ENCODE data around the gene LIAS. TPM values are rescaled to one million over a fixed set of nuclear protein-coding genes. Genes with fewer than 3 reads are reported as not detected.

LIAS gene
- total RNA-seq, 1 experiment from 2014 or later, result 23.5 TPM

DNA sequence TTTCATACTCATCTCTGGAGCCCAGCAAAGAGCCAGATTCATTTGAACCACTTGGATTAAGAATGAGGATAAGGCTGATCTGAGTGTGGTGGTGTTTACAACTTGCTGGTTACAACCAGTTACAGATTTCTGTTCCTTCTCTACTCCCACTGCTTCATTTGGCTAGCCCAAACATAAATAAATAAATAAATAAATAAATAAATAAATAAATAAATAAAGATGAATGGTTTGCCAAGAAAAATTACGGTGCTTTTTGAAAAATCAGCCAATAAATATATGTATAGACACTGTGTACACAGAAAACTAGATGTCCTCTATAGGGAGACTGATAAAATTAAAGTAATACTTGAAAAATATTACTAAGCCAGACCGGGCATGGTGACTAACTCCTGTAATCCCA is 17.3 kb upstream of the LIAS start (continued):
- TF ChIP-seq, protein P1, sequence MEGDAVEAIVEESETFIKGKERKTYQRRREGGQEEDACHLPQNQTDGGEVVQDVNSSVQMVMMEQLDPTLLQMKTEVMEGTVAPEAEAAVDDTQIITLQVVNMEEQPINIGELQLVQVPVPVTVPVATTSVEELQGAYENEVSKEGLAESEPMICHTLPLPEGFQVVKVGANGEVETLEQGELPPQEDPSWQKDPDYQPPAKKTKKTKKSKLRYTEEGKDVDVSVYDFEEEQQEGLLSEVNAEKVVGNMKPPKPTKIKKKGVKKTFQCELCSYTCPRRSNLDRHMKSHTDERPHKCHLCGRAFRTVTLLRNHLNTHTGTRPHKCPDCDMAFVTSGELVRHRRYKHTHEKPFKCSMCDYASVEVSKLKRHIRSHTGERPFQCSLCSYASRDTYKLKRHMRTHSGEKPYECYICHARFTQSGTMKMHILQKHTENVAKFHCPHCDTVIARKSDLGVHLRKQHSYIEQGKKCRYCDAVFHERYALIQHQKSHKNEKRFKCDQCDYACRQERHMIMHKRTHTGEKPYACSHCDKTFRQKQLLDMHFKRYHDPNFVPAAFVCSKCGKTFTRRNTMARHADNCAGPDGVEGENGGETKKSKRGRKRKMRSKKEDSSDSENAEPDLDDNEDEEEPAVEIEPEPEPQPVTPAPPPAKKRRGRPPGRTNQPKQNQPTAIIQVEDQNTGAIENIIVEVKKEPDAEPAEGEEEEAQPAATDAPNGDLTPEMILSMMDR (IDR thresholded peaks at IDR 0.05 in 2 of 3, conservative IDR thresholded peaks at IDR 0.05 in 1 of 3; ENCODE audit: borderline replicate concordance in 1 of 3, insufficient read depth in 1 of 3, low read depth in 2 of 3, low read length in 2 of 3), result no peak
- TF ChIP-seq SP1 (IDR thresholded peaks at IDR 0.05; ENCODE audit: low read depth), result no peak
- no peak for TF ChIP-seq CBX3 (IDR thresholded peaks at IDR 0.05; ENCODE audit: low read depth)
- TF ChIP-seq EGR1 (IDR thresholded peaks at IDR 0.05; ENCODE audit: low read depth), result no peak
- no peak for TF ChIP-seq POLR2AphosphoS5 (IDR thresholded peaks at IDR 0.05; ENCODE audit: low read depth, low read length)
- no peak for TF ChIP-seq ELF1 (IDR thresholded peaks at IDR 0.05; ENCODE audit: borderline replicate concordance, low read depth)
- TF ChIP-seq, protein P2, sequence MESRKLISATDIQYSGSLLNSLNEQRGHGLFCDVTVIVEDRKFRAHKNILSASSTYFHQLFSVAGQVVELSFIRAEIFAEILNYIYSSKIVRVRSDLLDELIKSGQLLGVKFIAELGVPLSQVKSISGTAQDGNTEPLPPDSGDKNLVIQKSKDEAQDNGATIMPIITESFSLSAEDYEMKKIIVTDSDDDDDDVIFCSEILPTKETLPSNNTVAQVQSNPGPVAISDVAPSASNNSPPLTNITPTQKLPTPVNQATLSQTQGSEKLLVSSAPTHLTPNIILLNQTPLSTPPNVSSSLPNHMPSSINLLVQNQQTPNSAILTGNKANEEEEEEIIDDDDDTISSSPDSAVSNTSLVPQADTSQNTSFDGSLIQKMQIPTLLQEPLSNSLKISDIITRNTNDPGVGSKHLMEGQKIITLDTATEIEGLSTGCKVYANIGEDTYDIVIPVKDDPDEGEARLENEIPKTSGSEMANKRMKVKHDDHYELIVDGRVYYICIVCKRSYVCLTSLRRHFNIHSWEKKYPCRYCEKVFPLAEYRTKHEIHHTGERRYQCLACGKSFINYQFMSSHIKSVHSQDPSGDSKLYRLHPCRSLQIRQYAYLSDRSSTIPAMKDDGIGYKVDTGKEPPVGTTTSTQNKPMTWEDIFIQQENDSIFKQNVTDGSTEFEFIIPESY (IDR thresholded peaks at IDR 0.05; ENCODE audit: extremely low read depth, insufficient replicate concordance, low read length), result no peak
- TF ChIP-seq, protein P3, sequence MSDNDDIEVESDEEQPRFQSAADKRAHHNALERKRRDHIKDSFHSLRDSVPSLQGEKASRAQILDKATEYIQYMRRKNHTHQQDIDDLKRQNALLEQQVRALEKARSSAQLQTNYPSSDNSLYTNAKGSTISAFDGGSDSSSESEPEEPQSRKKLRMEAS (IDR thresholded peaks at IDR 0.05), result no peak
- no peak for TF ChIP-seq ZFX (IDR thresholded peaks at IDR 0.05)
- TF ChIP-seq ZNF274 (IDR thresholded peaks at IDR 0.05; ENCODE audit: low read depth, low read length), result no peak

DNA sequence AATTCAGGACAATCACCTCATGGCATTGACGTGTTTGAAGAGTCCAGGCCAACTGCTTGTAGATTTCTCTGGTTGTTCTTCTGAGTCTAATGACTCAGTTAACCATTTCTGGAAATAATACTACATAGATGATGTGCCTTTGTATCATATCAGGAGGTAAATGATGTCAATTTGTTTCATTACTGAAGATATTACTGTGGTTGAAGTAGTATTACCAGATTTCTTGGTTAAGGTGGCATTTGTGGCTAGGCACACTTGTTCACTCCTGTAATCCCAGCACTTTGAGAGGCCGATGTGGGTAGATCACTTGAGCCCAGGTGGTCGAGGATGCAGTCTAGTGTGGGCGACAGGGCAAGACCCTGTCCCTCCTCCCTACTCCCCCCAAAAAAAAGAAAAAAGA is 15.9 kb upstream of the LIAS start:
- POLR2A ChIA-PET, result interaction anchor here (0.7 kb wide), 1 partner anchor 9 kb away, joined by 4 read pairs; no protein-coding TSS in a partner anchor
- Histone ChIP-seq H3K4me3 (replicated peaks in 1 of 2; ENCODE audit: low read depth in 1 of 2, low read length in 2 of 2) (no peak overlapping the region), H4K20me1 (ENCODE audit: insufficient read depth) (no peaks in the 10 kb centered on the region), H3K4me2 (ENCODE audit: low read length) (no peak overlapping the region), H3K27ac (ENCODE audit: low read depth, low read length) (no peak overlapping the region), H2AFZ (ENCODE audit: low read depth, low read length, poor library complexity, severe bottlenecking) (no peak overlapping the region), H3K4me1 (ENCODE audit: control insufficient read depth in 1 of 2, insufficient read depth in 2 of 2, low read length in 2 of 2) (no peaks in the 10 kb centered on the region), H3K9me2 (ENCODE audit: insufficient read depth) (no peaks in the 10 kb centered on the region), H3K36me3 (ENCODE audit: control insufficient read depth in 1 of 2, insufficient read depth in 2 of 2, low read length in 2 of 2) (no peaks in the 10 kb centered on the region), H3K9ac (ENCODE audit: low read length) (no peak overlapping the region), H3K79me2 (ENCODE audit: insufficient read depth, low read length) (no peaks in the 10 kb centered on the region), H3K27me3 (ENCODE audit: insufficient read depth, low read length) (no peaks in the 10 kb centered on the region), H3K9me3 (ENCODE audit: control insufficient read depth in 1 of 2, insufficient read depth in 1 of 2, low read depth in 1 of 2, low read length in 2 of 2) (no peaks in the 10 kb centered on the region)
- no TSS peak for BruUV-seq (replicated peaks)
- intact Hi-C loops (cut with micrococcal nuclease), result no loop called here
- RAD21 ChIA-PET (ENCODE audit: low non-redundant PET in 1 of 2, low total read pairs in 2 of 2, uncharacterized antibody in 2 of 2, unreplicated experiment in 2 of 2), result no interaction called here
- ATAC-seq (no peak), DNase-seq (ENCODE audit: low read depth, low spot score) (no peak)
- CTCF ChIA-PET, result no interaction called here
- TF ChIP-seq, protein P3 (IDR thresholded peaks at IDR 0.05), result no peak
- TF ChIP-seq CEBPB (IDR thresholded peaks at IDR 0.05; ENCODE audit: low read depth) (no peak), POLR2A (IDR thresholded peaks at IDR 0.05; ENCODE audit: borderline replicate concordance, extremely low read depth, insufficient read depth, insufficient read length) (no peak), EZH2 (IDR thresholded peaks at IDR 0.05) (no peak)
- TF ChIP-seq, protein P2 (IDR thresholded peaks at IDR 0.05; ENCODE audit: extremely low read depth, insufficient replicate concordance, low read length), result no peak
- TF ChIP-seq, protein P4, sequence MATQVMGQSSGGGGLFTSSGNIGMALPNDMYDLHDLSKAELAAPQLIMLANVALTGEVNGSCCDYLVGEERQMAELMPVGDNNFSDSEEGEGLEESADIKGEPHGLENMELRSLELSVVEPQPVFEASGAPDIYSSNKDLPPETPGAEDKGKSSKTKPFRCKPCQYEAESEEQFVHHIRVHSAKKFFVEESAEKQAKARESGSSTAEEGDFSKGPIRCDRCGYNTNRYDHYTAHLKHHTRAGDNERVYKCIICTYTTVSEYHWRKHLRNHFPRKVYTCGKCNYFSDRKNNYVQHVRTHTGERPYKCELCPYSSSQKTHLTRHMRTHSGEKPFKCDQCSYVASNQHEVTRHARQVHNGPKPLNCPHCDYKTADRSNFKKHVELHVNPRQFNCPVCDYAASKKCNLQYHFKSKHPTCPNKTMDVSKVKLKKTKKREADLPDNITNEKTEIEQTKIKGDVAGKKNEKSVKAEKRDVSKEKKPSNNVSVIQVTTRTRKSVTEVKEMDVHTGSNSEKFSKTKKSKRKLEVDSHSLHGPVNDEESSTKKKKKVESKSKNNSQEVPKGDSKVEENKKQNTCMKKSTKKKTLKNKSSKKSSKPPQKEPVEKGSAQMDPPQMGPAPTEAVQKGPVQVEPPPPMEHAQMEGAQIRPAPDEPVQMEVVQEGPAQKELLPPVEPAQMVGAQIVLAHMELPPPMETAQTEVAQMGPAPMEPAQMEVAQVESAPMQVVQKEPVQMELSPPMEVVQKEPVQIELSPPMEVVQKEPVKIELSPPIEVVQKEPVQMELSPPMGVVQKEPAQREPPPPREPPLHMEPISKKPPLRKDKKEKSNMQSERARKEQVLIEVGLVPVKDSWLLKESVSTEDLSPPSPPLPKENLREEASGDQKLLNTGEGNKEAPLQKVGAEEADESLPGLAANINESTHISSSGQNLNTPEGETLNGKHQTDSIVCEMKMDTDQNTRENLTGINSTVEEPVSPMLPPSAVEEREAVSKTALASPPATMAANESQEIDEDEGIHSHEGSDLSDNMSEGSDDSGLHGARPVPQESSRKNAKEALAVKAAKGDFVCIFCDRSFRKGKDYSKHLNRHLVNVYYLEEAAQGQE (IDR thresholded peaks at IDR 0.05; ENCODE audit: low read depth), result no peak
- TF ChIP-seq, protein P5, sequence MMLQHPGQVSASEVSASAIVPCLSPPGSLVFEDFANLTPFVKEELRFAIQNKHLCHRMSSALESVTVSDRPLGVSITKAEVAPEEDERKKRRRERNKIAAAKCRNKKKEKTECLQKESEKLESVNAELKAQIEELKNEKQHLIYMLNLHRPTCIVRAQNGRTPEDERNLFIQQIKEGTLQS (IDR thresholded peaks at IDR 0.05), result no peak
